Upper lobe of left lung (tissue), 6 donors: Measurements from ENCODE around the gene GNPTG. TPM values are rescaled to one million over a fixed set of nuclear protein-coding genes. Genes with fewer than 3 reads are reported as not detected.

Experiments used
- ATAC-seq, 2 donors: fragments of 200-7000 bp; cut with Tn5 transposase; one replicate each; pipeline ENCODE4 v1.9.1; 2022; ENCODE audit warnings: mild to moderate bottlenecking in 2 of 2, moderate library complexity in 2 of 2; ENCODE audit not compliant: low FRiP score in 2 of 2
- DNase-seq, 2 donors: peaks; one replicate each; pipeline ENCODE4 v3.0.0-alpha.2; 2019 to 2020
- H3K27ac ChIP-seq, 4 donors: fragments of 200-600 bp; sonication (generic); one replicate each; pipeline ENCODE4 v1.5.1; 2016 to 2019
- H3K27me3 ChIP-seq, 4 donors: fragments of 200-600 bp; sonication (generic); one replicate each; pipeline ENCODE4 v1.5.1; 2017 to 2019
- H3K36me3 ChIP-seq, 4 donors: fragments of 200-600 bp; sonication (generic); one replicate each; pipeline ENCODE4 v1.5.1; 2016 to 2019
- H3K4me1 ChIP-seq, 4 donors: fragments of 200-600 bp; sonication (generic); one replicate each; pipeline ENCODE4 v1.5.1; 2018 to 2019
- H3K4me3 ChIP-seq, 4 donors: fragments of 200-600 bp; sonication (generic); one replicate each; pipeline ENCODE4 v1.5.1; 2017 to 2019; ENCODE audit warnings: mild to moderate bottlenecking in 2 of 4, moderate library complexity in 1 of 4
- H3K9me3 ChIP-seq, 4 donors: fragments of 200-600 bp; sonication (generic); one replicate each; pipeline ENCODE4 v1.5.1; 2018 to 2019
- EP300 ChIP-seq, 4 donors: sonication (generic); formaldehyde crosslinking; IDR thresholded peaks; one replicate each; pipeline ENCODE4 v1.5.1; 2017; ENCODE audit warnings: antibody characterized with exemption in 4 of 4, control low read depth in 2 of 4
- POLR2A ChIP-seq, 4 donors: fragments of 450-650 bp; IDR thresholded peaks; one replicate each; pipeline ENCODE4 v1.5.1; 2016 to 2017; ENCODE audit warnings: antibody characterized with exemption in 4 of 4, mild to moderate bottlenecking in 2 of 4
- POLR2AphosphoS5 ChIP-seq, 2 donors: sonication (generic); formaldehyde crosslinking; IDR thresholded peaks; one replicate each; pipeline ENCODE4 v1.5.1; 2017; ENCODE audit warnings: antibody characterized with exemption in 2 of 2
- WGBS, 2 donors: methylation state at CpG; one replicate each; pipeline ENCODE4 v1.1.5; 2017 to 2018; 5-methylcytosine and 5-hydroxymethylcytosine counted together
- total RNA-seq, 6 donors: library from RNA; depleted of rRNA in 4 of 6; stranded (reverse); fragments of >200 nt in 4 of 6; gene quantifications; one replicate each; pipeline versions ENCODE4 v1.1.0 to v1.2.1, GENCODE V29; 2016 to 2021
- TF ChIP-seq, protein P1 (sequence below), 6 experiments: fragments of 450-650 bp in 4 of 6; fragments of 200-600 bp in 2 of 6; sonication (generic) in 2 of 6; IDR thresholded peaks; one replicate each; pipeline ENCODE4 v1.5.1; 2016 to 2019; ENCODE audit warnings: antibody characterized with exemption in 6 of 6
- donor health status: DM: no; HTN: no; CAD: no; lungs with moderate emphysema.
- donor health status: DM: no; HTN: yes; CAD: no; lungs with severe emphysema.

GNPTG gene
- total RNA-seq, 6 donors from 2014 or later: 32.8 to 106 (median 93.0) TPM

GRCh38 chr16:1356061-1356900 lies 4.5 kb downstream of the GNPTG start:
- DNase-seq: peak in 1 of 2 donors; percentile 78
- Histone ChIP-seq H3K27ac (no peak overlapping the region), H3K4me1 (peaks cover 9 to 41% (median 19%) of the 10 kb centered on the region in 4 donors), H3K9me3 (no peaks in the 10 kb centered on the region), H3K27me3 (no peaks in the 10 kb centered on the region), H3K36me3 (peaks cover 0 to 21% (median 12%) of the 10 kb centered on the region in 4 donors), H3K4me3 (no peak overlapping the region)
- TF ChIP-seq POLR2AphosphoS5 (IDR thresholded peaks at IDR 0.05) (no peak), EP300 (IDR thresholded peaks at IDR 0.05) (no peak), POLR2A (IDR thresholded peaks at IDR 0.05) (no peak)
- TF ChIP-seq, protein P1, sequence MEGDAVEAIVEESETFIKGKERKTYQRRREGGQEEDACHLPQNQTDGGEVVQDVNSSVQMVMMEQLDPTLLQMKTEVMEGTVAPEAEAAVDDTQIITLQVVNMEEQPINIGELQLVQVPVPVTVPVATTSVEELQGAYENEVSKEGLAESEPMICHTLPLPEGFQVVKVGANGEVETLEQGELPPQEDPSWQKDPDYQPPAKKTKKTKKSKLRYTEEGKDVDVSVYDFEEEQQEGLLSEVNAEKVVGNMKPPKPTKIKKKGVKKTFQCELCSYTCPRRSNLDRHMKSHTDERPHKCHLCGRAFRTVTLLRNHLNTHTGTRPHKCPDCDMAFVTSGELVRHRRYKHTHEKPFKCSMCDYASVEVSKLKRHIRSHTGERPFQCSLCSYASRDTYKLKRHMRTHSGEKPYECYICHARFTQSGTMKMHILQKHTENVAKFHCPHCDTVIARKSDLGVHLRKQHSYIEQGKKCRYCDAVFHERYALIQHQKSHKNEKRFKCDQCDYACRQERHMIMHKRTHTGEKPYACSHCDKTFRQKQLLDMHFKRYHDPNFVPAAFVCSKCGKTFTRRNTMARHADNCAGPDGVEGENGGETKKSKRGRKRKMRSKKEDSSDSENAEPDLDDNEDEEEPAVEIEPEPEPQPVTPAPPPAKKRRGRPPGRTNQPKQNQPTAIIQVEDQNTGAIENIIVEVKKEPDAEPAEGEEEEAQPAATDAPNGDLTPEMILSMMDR (IDR thresholded peaks at IDR 0.05): no peak
- ATAC-seq: peak in 1 of 2 donors; percentile 15
- WGBS, 2 donors: 85 to 86% methylated on average over 17 to 26 of the region's 33 CpGs

- ATAC-seq: no peak
- DNase-seq: peak in 1 of 2 donors; percentile 49
- WGBS, 2 donors: 84 to 89% methylated on average over 10 to 17 of the region's 19 CpGs
- peaks cover 1 to 27% (median 8%) of the 10 kb centered on the region in 4 donors for H3K4me1 ChIP-seq
- H3K36me3 ChIP-seq: peaks cover 8 to 39% (median 29%) of the 10 kb centered on the region in 4 donors
- H3K27ac ChIP-seq: no peak overlapping the region
- no peak overlapping the region for H3K4me3 ChIP-seq
- H3K9me3 ChIP-seq: no peaks in the 10 kb centered on the region
- TF ChIP-seq, protein P1 (IDR thresholded peaks at IDR 0.05): no peak
- no peak for TF ChIP-seq EP300 (IDR thresholded peaks at IDR 0.05)
- no peak for TF ChIP-seq POLR2AphosphoS5 (IDR thresholded peaks at IDR 0.05)
- no peak for TF ChIP-seq POLR2A (IDR thresholded peaks at IDR 0.05)
- no peaks in the 10 kb centered on the region for H3K27me3 ChIP-seq
Measured at GRCh38 chr16:1357906-1358566, 6.3 kb downstream of the GNPTG start.

DNA sequence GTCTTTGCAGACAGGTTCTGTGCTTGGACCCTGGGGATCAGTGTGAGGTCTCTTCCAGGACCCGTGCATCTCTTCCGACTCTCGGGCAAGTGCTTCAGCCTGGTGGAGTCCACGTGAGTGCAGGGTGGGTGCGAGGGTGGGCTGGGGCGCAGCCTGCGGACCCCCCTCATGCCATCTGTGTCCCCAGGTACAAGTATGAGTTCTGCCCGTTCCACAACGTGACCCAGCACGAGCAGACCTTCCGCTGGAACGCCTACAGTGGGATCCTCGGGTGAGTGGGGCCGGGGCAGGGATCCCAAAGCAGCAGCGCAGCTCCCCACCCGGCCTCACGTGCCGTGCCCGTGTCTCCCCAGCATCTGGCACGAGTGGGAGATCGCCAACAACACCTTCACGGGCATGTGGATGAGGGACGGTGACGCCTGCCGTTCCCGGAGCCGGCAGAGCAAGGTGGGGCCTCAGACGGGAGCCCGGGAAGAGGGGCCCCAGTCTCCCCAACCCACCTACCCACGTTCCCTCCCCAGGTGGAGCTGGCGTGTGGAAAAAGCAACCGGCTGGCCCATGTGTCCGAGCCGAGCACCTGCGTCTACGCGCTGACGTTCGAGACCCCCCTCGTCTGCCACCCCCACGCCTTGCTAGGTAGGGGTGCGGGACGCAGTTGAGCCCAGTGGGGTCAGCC lies 10.1 kb downstream of the GNPTG start:
- 94% methylated on average over 39 to 43 of the region's 43 CpGs for WGBS, 2 donors
- TF ChIP-seq EP300 (IDR thresholded peaks at IDR 0.05) (no peak), POLR2A (IDR thresholded peaks at IDR 0.05) (no peak)
- peaks cover 11 to 76% (median 60%) of the 10 kb centered on the region in 4 donors for H3K36me3 ChIP-seq
- no peak overlapping the region for H3K4me3 ChIP-seq
- H3K27ac ChIP-seq: no peak overlapping the region
- H3K4me1 ChIP-seq: peaks cover 0 to 7% (median 0%) of the 10 kb centered on the region in 4 donors
- ATAC-seq (no peak), DNase-seq (peak in 1 of 2 donors; percentile 79)
- H3K27me3 ChIP-seq: no peaks in the 10 kb centered on the region
- H3K9me3 ChIP-seq: no peaks in the 10 kb centered on the region

DNA sequence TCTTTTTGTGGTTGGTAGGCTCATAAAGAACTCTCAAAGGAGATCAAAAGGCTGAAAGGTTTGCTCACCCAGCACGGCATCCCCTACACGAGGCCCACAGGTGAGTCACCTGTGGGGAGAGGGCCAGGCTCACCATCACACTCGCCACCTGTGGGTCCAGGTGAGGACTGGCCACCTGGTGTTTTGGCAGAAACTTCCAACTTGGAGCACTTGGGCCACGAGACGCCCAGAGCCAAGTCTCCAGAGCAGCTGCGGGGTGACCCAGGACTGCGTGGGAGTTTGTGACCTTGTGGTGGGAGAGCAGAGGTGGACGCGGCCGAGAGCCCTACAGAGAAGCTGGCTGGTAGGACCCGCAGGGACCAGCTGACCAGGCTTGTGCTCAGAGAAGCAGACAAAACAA lies 11.1 kb downstream of the GNPTG start:
- Histone ChIP-seq H3K27ac (no peak overlapping the region), H3K27me3 (no peaks in the 10 kb centered on the region), H3K4me3 (no peak overlapping the region), H3K9me3 (no peaks in the 10 kb centered on the region), H3K4me1 (no peaks in the 10 kb centered on the region), H3K36me3 (peaks cover 11 to 83% (median 65%) of the 10 kb centered on the region in 4 donors)
- TF ChIP-seq, protein P1 (IDR thresholded peaks at IDR 0.05): no peak
- ATAC-seq (no peak), DNase-seq (peak in 1 of 2 donors; percentile 41)
- 84 to 92% methylated on average over 6 to 11 of the region's 11 CpGs for WGBS, 2 donors

DNA sequence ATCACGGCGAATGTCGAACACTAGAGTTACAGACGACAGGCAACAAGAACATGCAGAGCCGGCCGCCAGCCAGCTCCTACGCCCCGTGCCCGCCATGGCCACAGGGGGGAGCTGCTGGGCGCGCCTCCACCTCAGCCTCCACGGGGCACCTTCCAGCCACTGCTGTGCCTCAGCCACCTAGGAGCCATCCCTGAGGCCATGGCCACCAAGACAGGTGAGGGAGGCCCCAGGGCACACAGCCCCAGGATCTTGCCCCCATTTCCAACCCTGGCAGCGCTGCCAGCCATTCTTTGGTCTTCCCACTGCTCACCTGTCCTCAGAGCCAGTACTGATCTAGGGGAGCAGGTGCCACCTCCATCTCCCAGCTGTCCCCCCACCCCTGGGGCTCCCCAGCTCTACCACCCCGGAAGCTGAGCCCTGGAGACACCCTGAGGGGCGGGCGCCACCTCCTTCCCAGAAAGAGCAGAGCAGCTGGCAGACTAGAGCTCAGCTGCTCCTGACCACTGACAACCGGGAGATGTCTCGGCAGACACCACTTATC lies 11.8 kb downstream of the GNPTG start:
- WGBS, 2 donors: 49 to 58% methylated on average over 7 to 18 of the region's 18 CpGs
- peak; percentile 68 to 84 for ATAC-seq
- Histone ChIP-seq H3K9me3 (no peaks in the 10 kb centered on the region), H3K36me3 (peaks cover 11 to 86% (median 64%) of the 10 kb centered on the region in 4 donors), H3K4me3 (no peak overlapping the region), H3K4me1 (no peaks in the 10 kb centered on the region), H3K27ac (no peak overlapping the region), H3K27me3 (no peaks in the 10 kb centered on the region)
- TF ChIP-seq, protein P1 (IDR thresholded peaks at IDR 0.05): peak; percentile 61 to 83 (median 74)
- TF ChIP-seq EP300 (IDR thresholded peaks at IDR 0.05): no peak
- peak; percentile 67 to 91 for DNase-seq
